A549 (cell line): Measurements from ENCODE around the gene RTN4RL2. TPM values are rescaled to one million over a fixed set of nuclear protein-coding genes. Genes with fewer than 3 reads are reported as not detected.

ENCODE experiments used
- ATAC-seq, 2 experiments: fragments of 200-7000 bp in 1 of 2; fragments of >200 bp in 1 of 2; cut with Nextera tagmentation in 1 of 2; cut with Tn5 transposase in 1 of 2; 3 replicates each; pipeline versions ENCODE4 v1.8.0 to v1.9.1; 2018 to 2020; ENCODE audit warnings: mild to moderate bottlenecking in 1 of 2, moderate library complexity in 1 of 2
- CTCF ChIA-PET: fragments of 300-600 bp; sonication (Branson Sonifier 250); formaldehyde crosslinking; extraction: SDS; loops from one replicate; lab custom pipeline; 2021; ENCODE audit warnings: antibody characterized with exemption, inconsistent platforms; lab: Yijun Ruan, JAX
- POLR2A ChIA-PET: fragments of 350-600 bp; formaldehyde crosslinking; extraction: SDS; loops from one replicate; lab custom pipeline; 2021; ENCODE audit warnings: antibody characterized with exemption, inconsistent platforms; lab: Yijun Ruan, JAX
- DNase-seq, 2 experiments: peaks; one replicate each; pipeline versions ENCODE4 v3.0.0 to v3.0.0-alpha.2; 2011 to 2016; ENCODE audit warnings: low read depth in 1 of 2, low spot score in 1 of 2
- FAIRE-seq: peaks from 2 replicates; lab custom pipeline; 2011; peaks lifted over from hg19 to GRCh38; lab: Jason Lieb, UNC
- H3K27ac ChIP-seq, 2 experiments: fragments of >200 bp; sonication (Bioruptor Twin); formaldehyde crosslinking; 3 replicates each; pipeline ENCODE4 v1.5.1; 2016 to 2017
- H3K4me1 ChIP-seq: fragments of >200 bp; sonication (Bioruptor Twin); formaldehyde crosslinking; 3 replicates; pipeline ENCODE4 v1.6.1; 2016
- H3K4me2 ChIP-seq: fragments of >200 bp; sonication (Bioruptor Twin); formaldehyde crosslinking; 3 replicates; pipeline ENCODE4 v1.6.1; 2016
- H3K4me3 ChIP-seq: fragments of >200 bp; sonication (Bioruptor Twin); formaldehyde crosslinking; 3 replicates; pipeline ENCODE4 v1.5.1; 2016
- H3K9me3 ChIP-seq: fragments of >200 bp; sonication (Bioruptor Twin); formaldehyde crosslinking; 3 replicates; pipeline ENCODE4 v1.6.1; 2016
- FOSB ChIP-seq: fragments of 250-450 bp; sonication (Bioruptor Pico); IDR thresholded peaks from 2 replicates; pipeline ENCODE4 v1.5.0; 2020; ENCODE audit warnings: mild to moderate bottlenecking, moderate library complexity
- HEYL ChIP-seq: fragments of 250-450 bp; sonication (Bioruptor Pico); IDR thresholded peaks from 2 replicates; pipeline ENCODE4 v1.8.0; 2021; ENCODE audit warnings: mild to moderate bottlenecking, moderate library complexity
- HOXB5 ChIP-seq: fragments of 250-450 bp; sonication (Bioruptor Pico); IDR thresholded peaks from 2 replicates; pipeline ENCODE4 v1.5.0; 2020; ENCODE audit warnings: mild to moderate bottlenecking, moderate library complexity
- JUN ChIP-seq, 2 experiments: fragments of >200 bp; sonication (Bioruptor Twin); formaldehyde crosslinking; IDR thresholded peaks; 2 replicates in 1 of 2; 3 replicates in 1 of 2; pipeline ENCODE4 v1.6.1; 2016 to 2017
- KDM1A ChIP-seq: fragments of 200-600 bp; sonication (generic); IDR thresholded peaks from 2 replicates; pipeline ENCODE4 v1.6.1; 2016; ENCODE audit warnings: low read depth, mild to moderate bottlenecking
- MAFK ChIP-seq: fragments of 450-650 bp; IDR thresholded peaks from 2 replicates; pipeline ENCODE4 v1.6.1; 2014; ENCODE audit not compliant: partially characterized antibody
- PHF8 ChIP-seq: fragments of 200-600 bp; sonication (generic); IDR thresholded peaks from 2 replicates; pipeline ENCODE4 v1.6.1; 2016; ENCODE audit warnings: low read depth, mild to moderate bottlenecking, antibody characterized with exemption, moderate library complexity, borderline replicate concordance
- ZFP36 ChIP-seq: fragments of 450-650 bp; IDR thresholded peaks from 2 replicates; pipeline ENCODE4 v1.6.1; 2014; ENCODE audit warnings: borderline replicate concordance; ENCODE audit not compliant: partially characterized antibody
- WGBS: methylation state at CpG from one replicate; pipeline ENCODE4 v1.1.6; 2017; ENCODE audit errors: missing lambda C conversion rate; 5-methylcytosine and 5-hydroxymethylcytosine counted together
- polyA plus RNA-seq, 4 experiments: library from polyadenylated mRNA; depleted of rRNA in 3 of 4; stranded (reverse); fragments of >200 nt; fragmentation: RNase III in 1 of 4; extraction: RNeasy Plus Mini Kit Qiagen cat#74134 plus additional on column Dnase treatment in 1 of 4; gene quantifications; 2 replicates in 3 of 4; 3 replicates in 1 of 4; pipeline ENCODE4 v1.2.3, GENCODE V29; 2011 to 2017
- TF ChIP-seq, protein P1 (sequence below): IDR thresholded peaks from 2 replicates; pipeline ENCODE4 v1.6.1; 2012
- TF ChIP-seq, protein P2 (sequence below): fragments of >200 bp; sonication (Bioruptor Twin); formaldehyde crosslinking; IDR thresholded peaks from 2 replicates; pipeline ENCODE4 v1.6.1; 2016
- TF ChIP-seq, protein P3 (sequence below): IDR thresholded peaks from 2 replicates; pipeline ENCODE4 v1.6.1; 2012; ENCODE audit warnings: low read depth, borderline replicate concordance
- TF ChIP-seq, protein P4 (sequence below): fragments of 450-650 bp; IDR thresholded peaks from 2 replicates; pipeline ENCODE4 v1.6.1; 2014; ENCODE audit warnings: antibody characterized with exemption

Gene RTN4RL2
- polyA plus RNA-seq, 2 of the 4 experiments (the other 2 are of a cell fraction) = 9.2 to 23.7 TPM

DNA sequence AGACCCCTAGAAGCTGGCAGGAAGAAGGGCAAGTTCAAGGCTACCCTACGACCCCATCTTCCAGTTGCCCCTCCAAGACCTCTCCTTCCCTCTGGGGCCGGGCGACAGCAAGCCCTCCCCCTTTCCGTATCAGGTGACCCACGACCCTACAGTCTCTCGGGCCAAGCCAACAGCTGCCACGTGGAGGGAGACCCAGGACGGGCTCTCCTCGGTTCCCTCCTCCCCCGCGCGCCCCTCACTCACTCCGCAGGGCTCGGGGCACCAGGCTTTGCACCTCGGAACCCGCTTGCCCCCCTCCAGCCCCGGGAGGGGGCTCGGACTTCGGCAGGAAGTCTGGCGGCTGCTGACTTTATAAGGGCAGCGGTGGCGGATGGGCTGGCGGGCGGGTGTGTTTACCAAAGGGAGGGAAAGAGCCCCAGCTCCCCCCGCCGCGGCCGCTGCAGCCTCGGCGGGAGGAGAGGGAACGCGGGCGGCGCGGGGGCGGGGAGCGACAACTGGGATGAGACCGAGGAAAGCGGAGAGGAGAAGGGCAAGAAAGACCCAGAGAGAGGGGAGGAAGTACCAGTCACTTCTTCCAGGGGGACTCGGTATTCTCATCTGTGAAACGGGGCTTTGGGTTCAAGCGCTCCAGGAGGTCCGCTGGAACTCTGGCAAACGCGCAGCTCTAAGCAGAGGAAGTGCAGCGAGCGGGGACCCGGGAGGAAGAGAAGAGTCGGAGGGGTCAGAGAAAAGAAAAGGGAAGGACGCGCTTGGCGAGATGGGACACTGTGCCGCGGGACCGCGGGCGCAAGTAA is 54.4 kb downstream of the RTN4RL2 start:
- Histone ChIP-seq H3K4me2 (peak overlapping the region; percentile 91), H3K4me1 (peaks cover 4% of the 10 kb centered on the region; the same call in 1 of the 3 replicates), H3K4me3 (peak overlapping the region; percentile 78), H3K27ac (peak overlapping the region; percentile 68 to 85), H3K9me3 (no peaks in the 10 kb centered on the region)
- TF ChIP-seq KDM1A (peak; percentile 84), FOSB (CRISPR knock-in tag) (no peak)
- TF ChIP-seq, protein P1, sequence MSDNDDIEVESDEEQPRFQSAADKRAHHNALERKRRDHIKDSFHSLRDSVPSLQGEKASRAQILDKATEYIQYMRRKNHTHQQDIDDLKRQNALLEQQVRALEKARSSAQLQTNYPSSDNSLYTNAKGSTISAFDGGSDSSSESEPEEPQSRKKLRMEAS = peak; percentile 23; the same call in 1 of the 2 replicates
- FAIRE-seq (no peak), ATAC-seq (peak; percentile 44 to 64), DNase-seq (peak in 1 of 2 experiments; percentile 46)
- POLR2A ChIA-PET = no interaction called here
- 5% methylated on average over 41 of the region's 57 CpGs for WGBS
- CTCF ChIA-PET = interaction anchor here (0.8 to 8.6 kb wide), 11 partner anchors 10 to 162 kb away, joined by 3 to 119 read pairs (median 5); partner anchors contain the start of gene RTN4RL2

DNA sequence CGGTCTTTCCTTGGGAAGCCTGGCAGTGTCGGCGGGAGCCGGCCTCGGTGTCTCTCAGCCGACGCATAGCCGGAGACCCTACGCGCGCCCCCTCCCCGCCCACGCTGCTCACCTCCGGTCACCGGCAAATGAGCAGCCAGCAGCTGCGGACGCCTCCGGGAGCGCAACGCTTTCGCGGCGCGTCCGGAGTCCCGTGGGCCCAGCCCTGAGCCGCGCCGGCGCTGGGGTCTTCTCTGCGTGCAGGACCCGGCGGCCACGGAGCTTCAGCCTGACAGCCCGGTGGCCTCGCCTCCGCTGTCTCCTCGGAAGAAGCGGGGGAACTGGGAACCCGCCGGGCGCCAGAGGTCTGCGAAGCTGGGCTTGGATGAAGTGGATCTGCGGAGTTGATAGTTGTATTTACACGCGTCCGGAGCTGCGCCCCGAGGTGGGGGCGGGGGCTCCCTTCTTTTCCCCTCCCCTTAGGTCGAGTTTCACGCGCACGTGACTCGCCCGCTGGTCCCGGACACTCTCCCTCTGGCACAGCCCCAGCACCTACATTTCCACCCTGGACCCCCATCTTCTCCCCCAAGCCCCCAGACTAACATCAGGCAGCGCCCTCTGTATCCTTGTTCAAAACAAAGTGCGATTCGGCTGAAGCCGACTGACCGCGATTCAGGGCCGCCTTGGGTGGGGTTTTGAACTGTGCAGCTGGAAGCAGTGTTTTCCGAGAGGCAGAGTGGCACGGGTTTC is 55.2 kb downstream of the RTN4RL2 start, which contains the start of gene SLC43A1:
Gene SLC43A1 (minus strand): TSS at position 371 of the 729 bp plus-strand sequence. CDS start 1,591 bp downstream, outside the sequence.
- peak within 1 kb of the TSS; percentile 68 to 85 for H3K27ac ChIP-seq
- no peaks in the 10 kb centered on the region for H3K9me3 ChIP-seq
- DNase-seq = peak in 1 of 2 experiments; percentile 65
- whole genome bisulfite sequencing = under 1% methylated on average over 42 of the region's 66 CpGs
- CTCF ChIA-PET = interaction anchor here (1.0 to 8.6 kb wide), 11 partner anchors 11 to 162 kb away, joined by 4 to 119 read pairs (median 6); partner anchors contain the start of genes RTN4RL2 and UBE2L6
- H3K4me1 ChIP-seq = peaks cover 4% of the 10 kb centered on the region; the same call in 1 of the 3 replicates
- POLR2A ChIA-PET = no interaction called here
- no peak for FAIRE-seq
- H3K4me2 ChIP-seq = peak within 1 kb of the TSS; percentile 91
- TF ChIP-seq JUN (IDR thresholded peaks at IDR 0.05) (0 out of 5 replicates have a peak, but pooled peaks of 1 of the 2 experiments have one; percentile 15), FOSB (CRISPR knock-in tag) (no peak), PHF8 (peak; percentile 29; the same call in 1 of the 2 replicates), HOXB5 (no peak), HEYL (CRISPR knock-in tag) (no peak), ZFP36 (no peak)
- TF ChIP-seq, protein P2, sequence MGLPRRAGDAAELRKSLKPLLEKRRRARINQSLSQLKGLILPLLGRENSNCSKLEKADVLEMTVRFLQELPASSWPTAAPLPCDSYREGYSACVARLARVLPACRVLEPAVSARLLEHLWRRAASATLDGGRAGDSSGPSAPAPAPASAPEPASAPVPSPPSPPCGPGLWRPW = no peak
- TF ChIP-seq, protein P1 = peak; percentile 73
- TF ChIP-seq, protein P3, sequence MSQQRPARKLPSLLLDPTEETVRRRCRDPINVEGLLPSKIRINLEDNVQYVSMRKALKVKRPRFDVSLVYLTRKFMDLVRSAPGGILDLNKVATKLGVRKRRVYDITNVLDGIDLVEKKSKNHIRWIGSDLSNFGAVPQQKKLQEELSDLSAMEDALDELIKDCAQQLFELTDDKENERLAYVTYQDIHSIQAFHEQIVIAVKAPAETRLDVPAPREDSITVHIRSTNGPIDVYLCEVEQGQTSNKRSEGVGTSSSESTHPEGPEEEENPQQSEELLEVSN = peak; percentile 43; the same call in 1 of the 2 replicates
- TF ChIP-seq, protein P4, sequence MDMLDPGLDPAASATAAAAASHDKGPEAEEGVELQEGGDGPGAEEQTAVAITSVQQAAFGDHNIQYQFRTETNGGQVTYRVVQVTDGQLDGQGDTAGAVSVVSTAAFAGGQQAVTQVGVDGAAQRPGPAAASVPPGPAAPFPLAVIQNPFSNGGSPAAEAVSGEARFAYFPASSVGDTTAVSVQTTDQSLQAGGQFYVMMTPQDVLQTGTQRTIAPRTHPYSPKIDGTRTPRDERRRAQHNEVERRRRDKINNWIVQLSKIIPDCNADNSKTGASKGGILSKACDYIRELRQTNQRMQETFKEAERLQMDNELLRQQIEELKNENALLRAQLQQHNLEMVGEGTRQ = peak; percentile 76
- TF ChIP-seq, all 56 proteins: peak for 5
- H3K4me3 ChIP-seq = peak within 1 kb of the TSS; percentile 78
- ATAC-seq = peak; percentile 51 to 76

DNA sequence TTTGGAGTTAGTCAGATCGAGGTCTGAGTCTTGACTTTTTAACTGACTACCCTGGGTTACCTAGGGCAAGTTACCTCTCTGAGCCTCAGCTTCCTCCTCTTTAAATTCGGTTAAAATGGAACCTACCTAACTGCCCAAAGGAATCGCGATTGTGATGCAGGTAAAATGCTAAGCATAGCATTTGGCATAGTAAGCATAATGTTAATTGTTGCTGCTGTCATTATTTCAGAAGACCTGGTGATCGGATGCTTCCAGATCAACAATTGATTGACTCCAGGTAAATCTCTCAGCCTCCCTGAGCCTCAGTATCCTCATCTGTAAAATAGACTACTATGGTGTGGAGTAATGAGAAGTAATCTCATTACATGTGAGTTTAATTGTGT is 55.7 kb downstream of the RTN4RL2 start:
- peak overlapping the region; percentile 91 for H3K4me2 ChIP-seq
- FAIRE-seq (no peak), ATAC-seq (no peak), DNase-seq (no peak)
- peak; percentile 62 for TF ChIP-seq MAFK
- no peak for TF ChIP-seq ZFP36
- peak overlapping the region; percentile 78 for H3K4me3 ChIP-seq
- POLR2A ChIA-PET = no interaction called here
- 31% methylated on average over 5 of the region's 5 CpGs for WGBS
- peak overlapping the region; percentile 68 to 85 for H3K27ac ChIP-seq
- peaks cover 4% of the 10 kb centered on the region; the same call in 1 of the 3 replicates for H3K4me1 ChIP-seq
- CTCF ChIA-PET = interaction anchor here (1.0 to 8.6 kb wide), 9 partner anchors 11 to 163 kb away, joined by 4 to 119 read pairs (median 8); partner anchors contain the start of genes RTN4RL2 and UBE2L6
- H3K9me3 ChIP-seq = no peaks in the 10 kb centered on the region
